GM12891 (cell line): Measurements from ENCODE around the gene BCLAF3.

Source experiments
- POLR2A ChIP-seq: IDR thresholded peaks from 2 replicates; pipeline ENCODE4 v1.6.1; 2011; ENCODE audit warnings: low read depth, low read length, control low read depth
- POLR2AphosphoS5 ChIP-seq: IDR thresholded peaks from 2 replicates; pipeline ENCODE4 v1.6.1; 2011; ENCODE audit warnings: low read depth, low read length, control low read depth
- SPI1 ChIP-seq: IDR thresholded peaks from 2 replicates; pipeline ENCODE4 v1.6.1; 2011; ENCODE audit warnings: low read depth, low read length, control low read depth

DNA sequence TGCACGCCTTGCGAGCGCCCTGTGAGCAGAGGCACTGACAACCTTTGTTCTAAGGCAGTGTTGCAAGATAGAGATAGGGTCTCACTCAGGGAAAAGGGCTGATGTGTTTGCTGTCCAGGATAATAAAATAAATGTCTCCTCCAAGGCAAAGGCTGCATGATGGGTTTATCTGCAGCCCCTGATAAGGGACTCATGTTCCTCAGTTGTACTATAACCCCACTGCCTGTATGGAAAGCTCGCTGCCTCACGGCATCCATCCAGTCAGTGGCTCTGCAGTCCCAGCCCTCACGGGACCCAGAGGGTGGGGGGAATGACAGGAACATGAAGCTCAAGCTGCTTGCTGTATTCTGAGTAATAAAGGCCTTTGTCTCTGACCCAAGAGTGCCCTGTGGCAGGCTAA lies 22.6 kb downstream of the BCLAF3 start:
- no peak for TF ChIP-seq POLR2A
- TF ChIP-seq POLR2AphosphoS5, result no peak
- TF ChIP-seq SPI1, result no peak
